OCI-M2 (cell line): ENCODE data around the gene KCNJ4.

Experiments used
- DNase-seq: peaks from one replicate; lab custom pipeline; 2025; ENCODE audit not compliant: unreplicated experiment; lab: John Stamatoyannopoulos, UW

KCNJ4 gene

GRCh38 chr22:38432264-38432663 is 22.7 kb downstream of the KCNJ4 start:
- no peak for DNase-seq

- DNase-seq: no peak
Measured at GRCh38 chr22:38431266-38432010, 23.6 kb downstream of the KCNJ4 start.

GRCh38 chr22:38429499-38430068 is 25.4 kb downstream of the KCNJ4 start:
- DNase-seq: no peak

- DNase-seq: no peak
Measured at GRCh38 chr22:38428714-38429113, 26.3 kb downstream of the KCNJ4 start.

GRCh38 chr22:38427940-38428339 is 27.1 kb downstream of the KCNJ4 start:
- DNase-seq: no peak

- DNase-seq: no peak
Measured at GRCh38 chr22:38427465-38427864, 27.5 kb downstream of the KCNJ4 start.

GRCh38 chr22:38426628-38427027 is 28.4 kb downstream of the KCNJ4 start:
- no peak for DNase-seq

GRCh38 chr22:38424525-38425080 is 30.4 kb downstream of the KCNJ4 start:
- no peak for DNase-seq

- no peak for DNase-seq
Measured at GRCh38 chr22:38423512-38424503, 31.2 kb downstream of the KCNJ4 start.

GRCh38 chr22:38422611-38423511 is 32.1 kb downstream of the KCNJ4 start:
- no peak for DNase-seq

- DNase-seq: no peak
Measured at GRCh38 chr22:38420734-38421133, 34.3 kb downstream of the KCNJ4 start.

GRCh38 chr22:38419858-38420160 is 35.2 kb downstream of the KCNJ4 start:
- no peak for DNase-seq

- no peak for DNase-seq
Measured at GRCh38 chr22:38419121-38419857, 35.7 kb downstream of the KCNJ4 start.

- DNase-seq: no peak
Measured at GRCh38 chr22:38418589-38418988, 36.4 kb downstream of the KCNJ4 start.

- no peak for DNase-seq
Measured at GRCh38 chr22:38417252-38418060, 37.5 kb downstream of the KCNJ4 start.

GRCh38 chr22:38416621-38417251 is 38.3 kb downstream of the KCNJ4 start:
- DNase-seq: no peak

GRCh38 chr22:38415561-38416321 is 39.3 kb downstream of the KCNJ4 start:
- DNase-seq: no peak

GRCh38 chr22:38415046-38415445 is 40.0 kb downstream of the KCNJ4 start:
- no peak for DNase-seq
